A673 (cell line): ENCODE results near the gene OSBPL8.

ENCODE experiments used
- CTCF ChIP-seq: fragments of 300-800, 200-600 bp; sonication (generic); conservative IDR thresholded peaks from 2 replicates; pipeline ENCODE4 v1.5.1; 2017; ENCODE audit warnings: low read depth, mild to moderate bottlenecking, antibody characterized with exemption, low read length, moderate library complexity, mixed read lengths
- EZH2 ChIP-seq: fragments of 200-600 bp; sonication (generic); IDR thresholded peaks from 2 replicates; pipeline ENCODE4 v1.6.1; 2017; ENCODE audit warnings: borderline replicate concordance, low read depth, mild to moderate bottlenecking, mixed read lengths, antibody characterized with exemption, low read length; ENCODE audit not compliant: poor library complexity, severe bottlenecking

GRCh38 chr12:76413121-76413520 is 146.4 kb downstream of the OSBPL8 start:
- TF ChIP-seq CTCF, result no peak
- TF ChIP-seq EZH2, result no peak
